NOMO-1 treated with DMSO at 0.1 percent for 48 hours (cell line): ENCODE data around the gene NPAS2.

Source experiments
- DNase-seq: peaks from one replicate; lab custom pipeline; 2025; ENCODE audit not compliant: unreplicated experiment; lab: John Stamatoyannopoulos, UW

The NPAS2 gene

DNA sequence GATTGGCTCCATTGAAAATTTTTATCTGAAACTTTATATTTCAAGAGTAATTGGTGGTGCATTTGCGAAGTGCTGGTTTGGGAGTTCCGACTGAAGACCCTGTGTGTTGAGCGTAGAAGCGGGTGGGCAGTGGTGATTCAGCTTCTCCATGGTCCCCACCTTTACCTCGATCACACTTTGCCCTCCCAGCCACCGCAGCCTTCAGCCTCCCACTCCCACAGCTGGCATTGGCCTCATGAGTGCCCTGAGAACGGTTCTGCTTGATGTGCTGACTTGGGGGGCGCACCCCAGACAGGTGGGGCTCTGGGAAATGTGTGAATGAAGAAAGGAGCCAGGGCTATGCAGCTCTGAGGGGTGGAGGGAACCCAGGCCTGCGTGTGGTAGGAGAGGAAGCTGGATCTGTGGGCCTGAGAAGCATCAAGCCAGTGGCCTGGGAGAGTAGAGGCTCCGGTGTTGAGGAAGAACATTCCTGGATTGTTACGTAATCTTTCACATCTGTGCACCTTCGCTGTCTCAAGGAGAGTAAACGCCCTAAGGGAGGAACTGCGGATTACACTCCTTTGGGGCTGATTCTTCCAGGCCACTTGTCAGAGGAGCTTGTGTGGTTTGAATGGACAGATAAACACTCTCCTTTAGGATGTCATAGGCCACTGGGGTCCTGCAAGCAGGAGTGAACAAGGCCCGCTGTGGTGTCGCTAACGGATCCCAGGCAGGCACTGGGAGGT is 83.8 kb downstream of the NPAS2 start:
- no peak for DNase-seq

DNA sequence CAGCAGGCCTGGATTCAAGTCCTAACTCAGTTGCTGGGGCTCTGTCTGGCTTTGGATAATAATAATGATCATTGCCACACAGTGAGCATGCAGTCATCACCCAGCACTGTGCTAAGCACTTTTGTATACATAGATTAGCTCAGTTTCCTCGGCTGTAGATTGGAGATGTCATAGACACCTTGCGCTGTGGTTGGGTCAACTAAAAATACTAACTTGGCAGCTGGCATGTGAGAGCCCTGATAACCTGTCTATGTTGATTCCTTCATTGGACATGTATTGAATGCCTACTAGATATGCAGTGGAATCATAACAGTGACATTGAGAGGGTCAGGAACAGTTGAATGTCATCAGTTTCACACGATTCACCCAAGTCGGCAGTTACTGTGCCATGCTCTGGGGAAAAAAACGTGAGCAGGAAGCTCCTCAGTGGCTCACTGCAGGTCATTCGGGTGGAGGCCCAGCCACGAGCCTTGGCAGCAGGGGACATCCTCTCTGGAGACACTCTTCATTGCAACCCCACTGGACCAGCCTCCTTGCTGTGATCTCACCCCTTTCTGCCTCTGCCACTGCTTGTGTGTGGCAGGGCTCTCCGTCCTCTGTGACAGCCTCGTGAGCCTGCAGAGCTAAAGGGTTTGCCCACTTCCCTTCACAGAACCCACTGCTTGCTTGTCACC is 85.3 kb downstream of the NPAS2 start:
- DNase-seq = no peak

DNA sequence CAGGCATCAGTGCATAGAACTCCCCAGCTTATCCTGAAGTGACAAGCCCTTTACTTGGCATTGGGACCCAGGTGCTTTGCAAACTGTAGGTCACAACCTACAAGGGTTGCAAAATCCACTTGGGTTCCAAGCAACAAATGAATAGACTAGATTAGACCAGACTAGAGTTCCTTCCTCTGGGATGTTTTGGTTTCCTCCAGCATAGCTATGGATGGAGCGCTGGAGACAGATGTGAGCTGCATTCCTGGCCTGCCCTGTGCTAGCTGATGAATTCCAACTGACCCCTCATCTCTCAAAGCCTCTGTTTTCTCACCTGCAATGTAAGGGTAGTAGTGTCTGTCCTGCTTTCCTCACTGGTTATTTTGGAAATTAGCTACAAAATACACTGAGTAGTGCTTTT is 86.2 kb downstream of the NPAS2 start:
- DNase-seq = no peak

DNA sequence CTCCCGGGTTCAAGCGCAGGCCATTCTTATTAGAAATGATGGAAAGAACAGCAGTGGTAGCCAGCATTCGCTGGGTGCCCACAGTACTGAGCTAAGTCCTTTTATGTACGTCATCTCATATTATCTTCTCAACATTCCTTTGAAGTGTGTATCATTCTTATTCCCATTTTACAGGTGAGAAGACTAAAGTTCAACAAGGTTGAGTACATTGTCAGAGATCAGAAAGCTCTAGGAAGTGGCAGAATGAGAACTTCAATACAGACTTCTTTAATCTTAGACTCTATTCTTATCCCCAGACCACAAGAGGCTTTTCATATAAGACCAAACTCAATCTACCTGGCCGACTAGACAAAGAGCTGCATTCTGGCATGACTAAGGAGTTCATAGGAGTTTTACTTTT is 86.7 kb downstream of the NPAS2 start:
- DNase-seq = no peak

DNA sequence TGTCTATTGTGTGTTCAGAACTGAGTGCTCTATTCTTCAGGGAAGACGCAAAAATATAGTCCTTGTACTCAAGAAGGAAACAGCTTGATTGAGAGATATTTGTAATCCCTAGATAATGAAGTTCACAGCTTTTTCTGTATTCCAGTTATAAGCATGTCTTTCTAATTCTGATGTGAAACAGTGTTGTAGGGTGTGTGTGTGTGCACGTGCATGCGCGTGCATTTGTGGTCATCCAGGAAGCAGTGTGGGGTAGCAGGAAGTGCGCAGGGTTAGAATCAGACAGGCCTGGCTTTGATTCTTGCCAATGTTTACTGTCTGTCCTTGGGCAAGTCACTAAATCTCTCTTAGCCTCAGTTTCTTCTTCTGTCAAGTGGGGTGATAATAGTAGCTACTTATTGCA is 87.9 kb downstream of the NPAS2 start:
- no peak for DNase-seq

DNA sequence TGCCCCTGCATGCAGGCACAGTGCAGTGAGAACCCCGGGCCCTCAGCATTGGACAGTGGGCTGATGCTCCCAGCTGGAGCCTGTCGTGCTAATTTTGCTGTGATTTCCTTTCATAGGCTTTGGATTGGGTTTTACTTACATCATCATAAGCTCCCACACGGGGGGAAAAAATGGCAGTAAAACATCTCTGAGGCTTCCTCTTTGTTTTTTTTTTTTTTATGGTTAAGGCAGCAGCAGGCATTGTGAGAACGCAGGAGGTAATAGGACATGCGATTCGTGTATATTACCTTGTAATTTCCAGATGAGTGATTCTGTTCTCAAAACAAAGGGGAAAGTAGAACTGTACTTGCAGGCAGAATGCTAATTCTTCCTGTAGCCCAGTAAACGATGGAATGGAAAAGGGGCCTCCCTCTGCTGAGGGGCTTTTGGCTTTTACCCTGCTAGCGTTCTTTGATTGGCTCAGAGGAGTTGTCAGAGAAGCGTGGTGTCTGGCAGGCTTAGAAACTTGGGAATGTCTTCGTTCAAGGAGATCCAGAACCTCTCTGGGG is 89.7 kb downstream of the NPAS2 start:
- no peak for DNase-seq

DNA sequence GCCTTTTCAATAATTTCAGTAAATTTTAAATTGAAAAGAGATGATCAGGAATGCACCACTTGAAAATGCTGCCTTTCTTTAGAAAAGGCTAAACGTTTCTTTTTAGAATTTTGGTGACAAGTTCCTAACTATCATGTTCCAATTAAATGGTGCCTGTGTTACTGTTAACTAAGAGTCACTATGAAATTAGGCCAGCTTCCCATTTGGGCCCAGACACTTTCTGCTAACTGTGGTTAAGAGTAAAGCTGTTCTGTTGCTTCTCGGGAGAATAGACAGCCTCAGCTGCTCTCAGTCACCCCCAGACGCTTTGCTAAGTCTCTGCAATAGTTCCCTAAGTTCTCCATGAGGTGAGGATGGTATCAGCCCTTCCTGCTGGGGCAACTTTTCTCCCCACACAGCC is 90.2 kb downstream of the NPAS2 start:
- no peak for DNase-seq

DNA sequence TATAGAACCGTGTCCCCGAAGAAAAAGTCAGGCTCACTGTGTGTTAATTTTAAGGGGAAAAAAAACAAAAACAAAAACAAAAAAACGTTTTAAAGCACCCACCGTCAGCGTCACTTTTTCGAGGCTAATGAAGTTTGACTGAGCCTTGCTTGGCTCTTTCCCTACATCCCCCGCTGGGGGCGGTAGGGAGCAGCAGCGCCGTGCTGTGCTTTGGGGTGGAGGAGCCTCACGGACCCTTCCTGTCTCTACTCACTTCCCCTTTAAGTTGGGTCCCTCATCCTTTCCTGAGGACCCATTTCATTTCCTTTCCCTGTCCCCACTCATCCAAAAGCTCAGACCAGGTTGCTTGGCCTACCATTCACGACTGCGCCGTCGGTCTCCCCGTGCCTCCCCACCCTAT is 99.4 kb downstream of the NPAS2 start:
- no peak for DNase-seq

DNA sequence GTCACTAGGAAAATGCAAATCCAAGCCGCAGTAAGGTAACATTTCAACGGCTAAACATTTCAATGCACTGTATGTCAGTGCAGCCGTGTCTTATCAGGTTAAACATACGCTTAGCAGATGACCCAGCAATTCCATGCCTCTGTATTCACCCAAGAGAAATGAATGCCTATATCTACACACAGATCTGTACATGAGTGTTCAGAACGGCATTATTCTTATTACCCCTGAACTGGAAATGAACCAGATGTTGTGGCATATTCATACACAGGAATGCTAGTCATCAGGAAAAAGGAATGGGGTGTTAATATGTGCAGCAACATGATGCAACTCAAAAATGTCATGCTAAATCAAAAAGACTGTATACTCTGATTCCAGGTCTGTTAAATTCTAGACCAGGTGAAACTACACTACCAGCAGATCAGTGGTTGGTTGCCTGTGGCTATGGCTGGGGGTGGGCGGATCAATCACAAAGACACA is 101.8 kb downstream of the NPAS2 start:
- DNase-seq = no peak

DNA sequence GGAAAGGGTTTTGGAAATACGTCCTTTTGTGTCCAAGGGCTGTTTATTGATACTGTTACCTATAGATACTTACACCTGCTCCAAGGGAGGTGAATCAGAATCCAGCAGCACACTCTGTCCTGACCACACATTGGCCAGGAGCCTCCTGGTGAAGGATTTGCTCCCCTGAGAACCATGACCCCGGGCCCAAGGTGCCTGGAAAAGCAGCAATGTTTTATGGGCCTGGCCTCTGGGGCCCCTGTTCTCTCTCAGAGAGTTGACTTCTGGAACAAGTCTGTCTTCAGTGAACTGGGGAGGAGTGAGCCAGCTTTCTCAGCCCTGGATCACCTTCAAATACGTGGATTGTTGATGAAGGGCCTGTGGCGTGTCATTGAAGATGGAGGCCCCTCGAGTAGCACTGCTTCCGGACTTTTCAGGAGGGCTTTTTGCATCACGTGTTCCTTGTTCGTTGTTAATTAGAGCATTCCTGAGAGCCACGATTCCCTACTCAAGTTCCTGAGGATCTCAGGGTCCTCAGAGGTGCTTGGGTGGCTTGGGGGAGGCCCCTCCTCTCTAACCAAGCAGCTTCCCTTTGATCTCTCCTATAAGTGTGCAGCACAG is 103.6 kb downstream of the NPAS2 start:
- DNase-seq = no peak

DNA sequence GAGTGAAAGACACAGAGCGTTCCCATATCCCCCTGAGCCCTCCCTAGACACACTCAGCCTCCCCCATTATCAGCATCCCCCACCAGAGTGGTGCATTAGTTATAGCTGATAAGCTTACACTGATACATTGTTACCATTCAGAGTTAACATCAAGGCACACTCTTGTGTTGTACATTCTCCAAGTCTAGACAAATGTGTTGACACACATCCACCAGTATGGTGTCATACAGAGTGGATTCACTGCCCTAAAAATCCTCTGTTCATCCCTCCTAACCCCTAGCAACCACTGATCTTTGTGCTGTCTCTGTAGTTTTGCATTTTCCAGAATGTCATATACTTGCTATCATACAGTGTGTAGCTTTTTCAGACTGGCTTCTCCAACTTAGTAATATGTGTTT is 104.2 kb downstream of the NPAS2 start:
- DNase-seq = no peak

DNA sequence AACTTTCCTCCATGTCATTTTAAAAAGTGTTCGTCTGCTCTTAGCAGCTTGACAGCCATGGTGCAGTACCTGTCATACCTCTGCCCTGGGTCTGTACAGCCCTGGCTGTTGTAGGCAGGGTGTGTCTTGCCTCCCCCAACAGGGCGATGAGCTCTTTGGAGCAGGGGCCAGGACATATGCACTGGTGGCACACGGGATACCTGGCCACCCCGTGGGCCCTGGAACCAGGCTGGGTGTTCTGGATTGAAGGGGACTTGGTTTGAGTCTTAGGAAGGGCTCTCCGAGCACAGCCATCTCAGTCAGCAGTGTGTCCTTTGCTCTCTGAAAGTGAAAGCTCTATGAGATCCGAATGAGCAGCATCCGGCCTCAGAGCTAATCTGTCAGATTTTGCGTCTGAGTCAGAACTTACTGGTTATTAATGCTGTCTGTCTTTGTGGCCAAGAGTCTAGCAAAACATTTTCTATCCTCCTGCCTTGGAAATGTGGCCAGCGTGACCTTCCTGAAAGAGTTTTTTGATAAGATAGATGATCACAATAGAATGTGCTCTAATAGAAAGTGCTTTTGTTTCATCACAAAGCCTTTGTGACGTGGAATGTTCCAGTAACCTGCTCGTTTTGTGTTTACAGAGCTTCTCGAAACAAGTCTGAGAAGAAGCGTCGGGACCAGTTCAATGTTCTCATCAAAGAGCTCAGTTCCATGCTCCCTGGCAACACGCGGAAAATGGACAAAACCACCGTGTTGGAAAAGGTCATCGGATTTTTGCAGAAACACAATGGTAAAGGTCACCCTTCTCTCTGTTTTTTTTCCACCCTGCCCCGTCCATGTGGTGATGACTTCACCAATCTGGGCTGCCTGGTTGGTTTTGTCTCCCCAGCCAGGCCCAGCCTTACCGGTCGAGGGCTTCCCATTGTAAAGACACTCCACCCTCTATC is 104.8 kb downstream of the NPAS2 start:
- peak; percentile 34 for DNase-seq

DNA sequence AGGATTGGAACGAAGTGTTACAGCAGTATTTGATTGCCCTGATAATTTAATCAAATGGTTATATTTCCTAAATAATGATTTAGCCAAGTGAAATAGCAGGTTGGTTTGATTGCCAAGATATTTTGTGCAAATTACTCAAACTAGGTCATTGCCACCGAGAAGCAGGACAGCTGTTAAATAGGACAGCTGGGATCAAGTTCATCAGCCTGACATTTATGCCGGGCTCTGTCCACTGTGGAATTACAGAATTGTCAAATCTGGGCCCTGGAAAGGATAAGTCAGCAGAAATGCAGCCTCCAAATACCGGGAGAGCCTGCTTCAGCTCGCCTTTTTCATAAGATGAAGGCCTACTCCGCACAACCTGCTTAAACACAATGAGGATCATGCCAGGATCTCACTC is 108.3 kb downstream of the NPAS2 start:
- DNase-seq = no peak

DNA sequence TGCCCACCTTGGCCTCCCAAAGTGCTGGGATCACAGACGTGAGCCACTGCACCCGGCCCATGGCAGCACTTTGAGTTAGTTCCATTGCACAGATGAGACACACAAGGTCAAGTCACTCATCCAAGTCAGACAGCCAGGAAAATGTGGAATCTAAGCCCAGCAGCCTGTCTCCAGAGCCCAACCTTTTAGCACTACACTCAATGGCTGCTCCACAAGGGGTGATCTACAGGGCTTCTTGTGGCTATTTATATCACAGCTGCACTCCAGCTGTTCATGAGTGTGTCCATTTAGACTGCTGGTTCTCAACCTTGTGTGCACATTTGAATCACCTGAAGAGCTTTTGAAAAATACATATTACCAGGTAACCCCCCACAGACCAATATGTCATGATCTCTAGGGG is 109.2 kb downstream of the NPAS2 start:
- DNase-seq = no peak

DNA sequence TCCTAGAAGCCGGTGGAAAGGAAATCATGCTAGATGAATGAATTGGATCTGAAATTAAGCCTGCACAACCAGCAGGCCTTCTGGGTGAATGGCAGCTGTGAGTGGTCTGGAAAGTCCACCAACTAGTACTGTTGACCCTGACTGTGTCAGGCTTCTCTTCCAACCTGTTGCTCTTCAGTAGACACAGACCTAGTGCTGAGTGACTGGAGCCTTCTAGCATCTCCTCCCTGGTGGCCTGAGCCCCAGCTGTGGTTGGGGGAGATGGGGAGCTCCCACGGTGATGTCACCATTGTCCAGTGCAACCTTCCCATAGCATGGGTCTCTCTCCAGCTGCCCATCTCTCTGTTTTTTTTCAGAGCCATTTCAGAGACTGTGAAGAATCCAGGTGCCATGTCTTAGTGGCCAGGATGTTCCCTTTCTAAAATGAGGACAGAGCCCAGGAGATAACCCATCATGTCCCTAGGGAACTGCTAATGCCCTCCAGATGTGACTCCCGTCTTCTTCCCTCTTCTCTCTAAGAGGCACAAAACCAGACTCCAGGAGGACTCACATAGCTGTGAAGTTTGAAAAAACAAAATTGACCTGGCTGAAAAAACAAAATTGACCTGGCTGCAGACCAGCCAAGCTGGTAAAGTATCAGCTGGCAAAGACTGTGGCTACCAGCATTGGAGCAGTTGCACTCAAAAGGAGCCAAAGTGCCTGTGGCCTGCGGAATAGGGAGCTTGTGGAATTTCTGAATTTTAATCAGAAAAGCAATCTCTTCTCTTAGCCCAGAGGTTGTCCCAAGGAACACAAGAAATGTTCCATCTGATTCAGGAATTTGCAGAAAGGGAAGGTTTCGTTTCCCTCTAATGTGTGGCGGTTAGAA is 114.8 kb downstream of the NPAS2 start:
- DNase-seq = no peak

DNA sequence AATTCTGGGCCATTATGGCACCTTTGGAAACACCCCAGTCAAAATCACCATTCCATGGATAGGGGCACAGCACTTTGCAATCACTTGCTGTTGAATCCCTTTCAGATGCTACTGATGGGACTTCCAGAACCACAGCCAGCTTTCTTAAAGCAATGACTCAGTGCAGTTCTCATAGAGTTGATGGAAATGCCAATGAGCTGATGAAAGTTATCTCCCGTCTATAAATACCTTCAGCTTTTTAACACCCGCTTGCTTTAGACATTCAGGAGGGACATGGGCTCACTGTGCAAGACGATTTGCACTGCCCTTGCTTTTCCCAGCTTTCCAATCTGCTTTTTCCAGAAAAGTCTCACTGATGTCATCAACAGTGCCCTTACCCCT is 115.4 kb downstream of the NPAS2 start:
- DNase-seq = no peak

DNA sequence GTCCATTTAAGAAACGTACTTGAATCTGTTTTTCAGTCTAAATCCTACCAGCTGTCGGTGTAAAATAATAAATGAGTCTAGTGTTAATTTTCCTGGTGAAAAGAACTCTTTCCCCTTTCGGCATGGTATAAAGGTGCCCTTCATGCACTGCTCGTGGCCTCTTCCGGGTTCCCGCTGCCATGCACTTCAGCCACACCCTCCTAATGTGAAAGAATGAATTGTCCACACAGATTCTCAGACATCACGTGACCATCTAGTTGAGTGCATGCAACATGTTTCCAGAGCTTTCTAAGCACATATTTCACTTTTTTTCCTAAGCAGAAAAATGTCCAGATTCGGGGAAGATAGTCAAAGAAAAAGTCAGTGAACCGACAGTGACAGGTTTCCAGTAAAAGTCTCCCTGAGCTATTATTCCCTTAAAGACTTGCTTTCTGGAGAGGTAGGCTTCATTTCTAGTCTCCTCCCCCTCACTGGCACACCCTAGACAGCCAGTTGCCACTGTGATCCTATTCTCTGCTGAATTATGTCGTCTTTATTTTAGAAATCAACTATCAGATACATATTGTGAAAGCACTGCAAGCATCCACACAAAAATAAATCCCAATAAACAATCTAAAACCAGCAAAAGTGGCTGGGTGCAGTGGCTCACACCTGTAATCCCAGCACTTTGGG is 116.3 kb downstream of the NPAS2 start:
- no peak for DNase-seq

DNA sequence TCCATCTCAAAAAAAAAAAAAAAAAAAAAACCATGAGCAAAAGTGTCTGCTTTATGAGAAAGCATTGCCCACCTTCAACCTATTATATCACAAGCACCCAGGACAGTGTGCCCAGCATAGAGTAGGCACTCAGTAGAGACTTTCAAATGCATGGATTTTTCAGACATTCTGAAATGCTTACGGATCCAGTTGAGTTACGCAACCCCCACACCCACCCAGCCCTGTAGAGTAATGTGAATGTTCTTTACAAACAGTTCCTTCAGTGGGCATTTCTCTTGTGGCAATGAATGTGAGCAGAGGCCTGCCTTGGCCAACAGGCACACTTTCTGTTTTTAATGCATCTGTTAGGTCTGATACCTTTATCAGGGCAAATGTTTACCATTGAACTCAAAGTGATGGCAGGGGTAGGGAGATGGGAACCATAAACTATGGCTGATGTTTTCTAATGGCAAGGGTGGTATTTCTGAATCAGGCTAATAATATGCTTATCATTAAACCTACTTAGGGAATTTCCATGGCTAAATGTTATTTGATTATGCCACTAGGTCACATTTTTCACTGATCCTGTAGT is 117.1 kb downstream of the NPAS2 start:
- DNase-seq = no peak
